ENCODE results near the gene NDUFS7.

Gene NDUFS7

DNA sequence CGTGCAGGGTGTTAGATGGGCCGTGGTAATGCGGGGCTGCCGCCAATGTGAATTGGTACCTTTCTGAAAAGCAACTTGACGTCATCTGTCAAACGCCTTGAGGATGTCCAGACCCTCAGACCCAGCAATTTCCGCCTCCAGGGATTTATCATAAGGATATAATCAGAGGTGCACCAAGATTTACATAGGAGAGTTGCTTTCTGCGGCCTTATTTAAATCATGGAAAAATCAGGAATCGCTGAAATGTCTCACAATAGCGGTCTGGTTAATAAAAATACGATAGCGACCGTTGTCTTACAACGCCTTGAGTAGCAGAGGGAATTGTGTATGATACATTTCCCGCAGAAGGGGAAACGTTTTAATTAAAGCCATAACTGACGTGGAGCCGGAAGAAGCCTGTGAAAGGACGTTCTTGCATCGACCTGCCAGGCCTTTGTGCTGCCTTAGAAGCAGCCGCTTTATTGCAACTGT, 32.3 kb upstream of the NDUFS7 start:
- DNase-seq (ENCODE audit: low read depth): no peak
- H3K4me3 ChIP-seq (ENCODE audit: control insufficient read depth, low read depth, low read length): no peak overlapping the region
- TF ChIP-seq, protein P1, sequence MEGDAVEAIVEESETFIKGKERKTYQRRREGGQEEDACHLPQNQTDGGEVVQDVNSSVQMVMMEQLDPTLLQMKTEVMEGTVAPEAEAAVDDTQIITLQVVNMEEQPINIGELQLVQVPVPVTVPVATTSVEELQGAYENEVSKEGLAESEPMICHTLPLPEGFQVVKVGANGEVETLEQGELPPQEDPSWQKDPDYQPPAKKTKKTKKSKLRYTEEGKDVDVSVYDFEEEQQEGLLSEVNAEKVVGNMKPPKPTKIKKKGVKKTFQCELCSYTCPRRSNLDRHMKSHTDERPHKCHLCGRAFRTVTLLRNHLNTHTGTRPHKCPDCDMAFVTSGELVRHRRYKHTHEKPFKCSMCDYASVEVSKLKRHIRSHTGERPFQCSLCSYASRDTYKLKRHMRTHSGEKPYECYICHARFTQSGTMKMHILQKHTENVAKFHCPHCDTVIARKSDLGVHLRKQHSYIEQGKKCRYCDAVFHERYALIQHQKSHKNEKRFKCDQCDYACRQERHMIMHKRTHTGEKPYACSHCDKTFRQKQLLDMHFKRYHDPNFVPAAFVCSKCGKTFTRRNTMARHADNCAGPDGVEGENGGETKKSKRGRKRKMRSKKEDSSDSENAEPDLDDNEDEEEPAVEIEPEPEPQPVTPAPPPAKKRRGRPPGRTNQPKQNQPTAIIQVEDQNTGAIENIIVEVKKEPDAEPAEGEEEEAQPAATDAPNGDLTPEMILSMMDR (IDR thresholded peaks at IDR 0.05; ENCODE audit: control insufficient read depth, insufficient read depth, low read depth, low read length, missing control alignments): no peak

DNA sequence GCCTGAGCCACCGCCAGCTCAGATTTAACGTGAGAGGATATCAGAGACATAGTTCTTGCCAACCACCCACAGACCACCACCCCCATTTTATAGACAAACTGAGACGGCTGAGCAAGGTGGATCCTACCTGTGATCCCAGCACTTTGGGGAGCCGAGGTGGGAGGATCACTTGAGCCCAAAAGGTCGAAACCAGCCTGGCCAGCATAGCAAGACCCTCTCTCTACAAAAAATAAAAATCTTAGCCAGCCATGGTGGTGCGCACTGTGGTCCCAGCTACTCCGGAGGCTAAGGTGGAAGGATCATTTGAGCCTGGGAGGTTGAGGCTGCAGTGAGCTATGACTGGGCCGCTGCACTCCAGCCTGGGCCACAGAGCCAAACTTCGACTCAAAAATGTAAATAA, 30.6 kb upstream of the NDUFS7 start:
- H3K4me3 ChIP-seq (ENCODE audit: control insufficient read depth, low read depth, low read length): no peak overlapping the region
- TF ChIP-seq, protein P1 (IDR thresholded peaks at IDR 0.05; ENCODE audit: control insufficient read depth, insufficient read depth, low read depth, low read length, missing control alignments): no peak
- no peak for DNase-seq (ENCODE audit: low read depth)

GRCh38 chr19:1354970-1355567, 28.6 kb upstream of the NDUFS7 start:
- H3K4me3 ChIP-seq (ENCODE audit: control insufficient read depth, low read depth, low read length): peak overlapping the region; percentile 98
- no peak for DNase-seq (ENCODE audit: low read depth)
- TF ChIP-seq, protein P1 (IDR thresholded peaks at IDR 0.05; ENCODE audit: control insufficient read depth, insufficient read depth, low read depth, low read length, missing control alignments): no peak

DNA sequence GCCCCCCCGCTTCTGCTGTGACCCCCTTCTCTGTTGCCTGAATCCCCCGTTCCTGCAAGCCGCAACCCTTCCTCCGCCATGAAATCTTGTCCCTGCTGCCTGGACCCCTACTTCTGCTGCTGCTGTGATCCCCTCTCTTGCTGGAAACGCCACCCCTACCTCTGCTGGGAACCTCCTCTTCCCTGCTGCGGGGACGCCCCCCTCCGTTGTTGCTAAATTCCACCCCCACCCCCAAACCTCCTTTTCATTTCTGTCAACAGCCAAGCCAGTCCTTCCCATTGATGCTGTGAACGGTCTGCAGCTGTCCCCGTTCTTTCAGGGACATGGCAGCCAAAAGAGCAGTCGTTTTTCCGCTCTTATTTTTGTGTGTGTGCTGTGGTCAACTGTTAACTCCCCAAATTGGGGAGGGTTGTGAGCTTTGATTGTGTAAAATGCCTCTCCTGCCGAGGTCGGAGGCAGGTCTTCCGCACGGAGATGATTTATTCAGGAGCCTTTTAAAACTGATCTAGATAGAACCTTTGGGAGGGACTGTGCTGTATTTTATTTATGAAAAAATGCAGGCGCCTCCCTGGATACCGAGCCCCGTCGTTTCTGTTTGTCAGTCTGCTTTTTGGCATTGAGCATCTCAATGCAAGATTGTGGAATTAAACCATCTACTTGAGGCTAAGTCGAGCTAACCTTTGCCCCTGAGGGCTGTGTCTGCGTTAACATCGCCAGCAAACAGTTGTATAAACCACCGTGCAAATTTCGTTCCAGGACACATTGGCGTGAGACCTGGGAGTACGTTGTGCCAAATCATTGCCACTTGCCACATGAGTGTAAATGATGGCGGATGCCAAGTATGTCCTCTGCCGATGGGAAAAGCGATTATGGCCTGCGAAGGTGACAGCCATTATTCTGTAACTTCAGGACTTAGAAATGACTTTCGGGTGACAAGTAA, 27.9 kb upstream of the NDUFS7 start:
- DNase-seq (ENCODE audit: low read depth): no peak
- peak overlapping the region; percentile 98 for H3K4me3 ChIP-seq (ENCODE audit: control insufficient read depth, low read depth, low read length)
- TF ChIP-seq, protein P1 (IDR thresholded peaks at IDR 0.05; ENCODE audit: control insufficient read depth, insufficient read depth, low read depth, low read length, missing control alignments): no peak

DNA sequence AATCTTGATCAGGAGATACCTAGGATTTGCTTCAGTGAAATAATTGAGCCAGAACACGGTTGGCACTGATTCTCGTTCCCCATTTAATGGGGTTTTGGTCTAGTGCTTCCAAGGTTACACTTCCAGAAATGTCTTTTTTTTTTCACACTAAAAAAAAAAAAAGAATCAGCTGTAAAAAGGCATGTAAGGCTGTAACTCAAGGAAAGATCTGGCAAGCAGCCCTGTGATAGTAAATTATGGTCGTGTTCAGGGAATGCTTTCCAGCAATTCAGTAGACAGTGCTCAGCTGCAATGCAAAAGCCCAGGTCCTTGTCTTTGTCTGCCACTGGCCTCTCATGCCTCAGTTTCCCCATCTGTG, 27.2 kb upstream of the NDUFS7 start:
- TF ChIP-seq, protein P1 (IDR thresholded peaks at IDR 0.05; ENCODE audit: control insufficient read depth, insufficient read depth, low read depth, low read length, missing control alignments): no peak
- no peak for DNase-seq (ENCODE audit: low read depth)
- no peak overlapping the region for H3K4me3 ChIP-seq (ENCODE audit: control insufficient read depth, low read depth, low read length)

GRCh38 chr19:1357531-1358109, 26.1 kb upstream of the NDUFS7 start:
- no peak overlapping the region for H3K4me3 ChIP-seq (ENCODE audit: control insufficient read depth, low read depth, low read length)

More at GRCh38 chr19:1357531-1358109, 26.1 kb upstream of the NDUFS7 start:
- DNase-seq (ENCODE audit: low read depth): no peak
- TF ChIP-seq, protein P1 (IDR thresholded peaks at IDR 0.05; ENCODE audit: control insufficient read depth, insufficient read depth, low read depth, low read length, missing control alignments): no peak

All from AG09309 (cell line).